ENCODE results near the gene DMTF1.
"Not testable (repeated sequence)": the region's sequence is repeated elsewhere in the genome, so short reads cannot be mapped to it uniquely, and the experiment has no call there.

Gene DMTF1, protein sequence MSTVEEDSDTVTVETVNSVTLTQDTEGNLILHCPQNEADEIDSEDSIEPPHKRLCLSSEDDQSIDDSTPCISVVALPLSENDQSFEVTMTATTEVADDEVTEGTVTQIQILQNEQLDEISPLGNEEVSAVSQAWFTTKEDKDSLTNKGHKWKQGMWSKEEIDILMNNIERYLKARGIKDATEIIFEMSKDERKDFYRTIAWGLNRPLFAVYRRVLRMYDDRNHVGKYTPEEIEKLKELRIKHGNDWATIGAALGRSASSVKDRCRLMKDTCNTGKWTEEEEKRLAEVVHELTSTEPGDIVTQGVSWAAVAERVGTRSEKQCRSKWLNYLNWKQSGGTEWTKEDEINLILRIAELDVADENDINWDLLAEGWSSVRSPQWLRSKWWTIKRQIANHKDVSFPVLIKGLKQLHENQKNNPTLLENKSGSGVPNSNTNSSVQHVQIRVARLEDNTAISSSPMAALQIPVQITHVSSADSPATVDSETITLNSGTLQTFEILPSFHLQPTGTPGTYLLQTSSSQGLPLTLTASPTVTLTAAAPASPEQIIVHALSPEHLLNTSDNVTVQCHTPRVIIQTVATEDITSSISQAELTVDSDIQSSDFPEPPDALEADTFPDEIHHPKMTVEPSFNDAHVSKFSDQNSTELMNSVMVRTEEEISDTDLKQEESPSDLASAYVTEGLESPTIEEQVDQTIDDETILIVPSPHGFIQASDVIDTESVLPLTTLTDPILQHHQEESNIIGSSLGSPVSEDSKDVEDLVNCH

GRCh38 chr7:87152112-87152896, at the start of gene DMTF1:
DMTF1 (plus strand) TSS chr7:87152453; CDS start chr7:87164942, 12,489 bp downstream.
- DNase-seq, result peak; percentile 86

- DNase-seq, result no peak
These were observed 46.9 kb upstream of the DMTF1 start for GRCh38 chr7:87105401-87105800.

- DNase-seq, result no peak
These were observed 45.2 kb upstream of the DMTF1 start for GRCh38 chr7:87106974-87107612.

DNA sequence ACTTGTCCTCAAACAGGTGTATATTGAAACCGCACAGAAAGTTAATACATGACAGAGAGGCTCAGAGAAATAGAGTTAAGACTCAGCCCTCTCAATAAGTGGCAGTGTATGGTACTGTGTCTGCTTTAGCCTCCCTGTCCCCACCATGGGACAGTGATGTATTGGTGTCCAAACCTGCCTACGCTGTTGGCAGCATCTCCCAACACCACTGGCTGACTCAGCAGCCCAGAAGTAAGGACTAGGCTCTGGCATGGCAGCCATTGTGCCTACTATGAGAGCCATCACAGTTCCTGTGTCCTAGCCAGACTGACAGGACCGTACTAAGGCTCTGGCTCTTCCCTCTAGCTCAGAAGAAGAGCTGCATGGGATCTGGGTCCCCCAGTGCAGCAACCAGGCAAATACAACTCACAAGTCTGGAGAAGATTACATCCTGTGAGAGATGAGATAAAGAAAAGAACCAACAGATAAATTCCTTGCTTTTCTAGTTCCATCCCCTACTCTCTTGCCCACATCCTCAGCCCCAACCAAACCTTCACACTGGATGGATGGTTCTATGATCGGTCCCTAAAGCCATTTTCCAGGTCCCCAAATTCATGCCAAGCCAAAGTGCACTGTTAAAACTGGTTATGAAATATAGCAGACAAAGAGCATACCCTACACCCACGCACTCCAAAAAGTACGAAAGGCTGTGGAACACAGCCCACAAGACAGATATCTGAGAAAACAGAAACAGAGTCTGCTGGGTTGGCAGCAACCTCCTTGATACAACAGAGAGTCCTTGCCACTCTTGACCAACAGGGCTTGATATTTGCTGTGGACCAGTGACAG, 44.1 kb upstream of the DMTF1 start:
- no peak for DNase-seq

DNA sequence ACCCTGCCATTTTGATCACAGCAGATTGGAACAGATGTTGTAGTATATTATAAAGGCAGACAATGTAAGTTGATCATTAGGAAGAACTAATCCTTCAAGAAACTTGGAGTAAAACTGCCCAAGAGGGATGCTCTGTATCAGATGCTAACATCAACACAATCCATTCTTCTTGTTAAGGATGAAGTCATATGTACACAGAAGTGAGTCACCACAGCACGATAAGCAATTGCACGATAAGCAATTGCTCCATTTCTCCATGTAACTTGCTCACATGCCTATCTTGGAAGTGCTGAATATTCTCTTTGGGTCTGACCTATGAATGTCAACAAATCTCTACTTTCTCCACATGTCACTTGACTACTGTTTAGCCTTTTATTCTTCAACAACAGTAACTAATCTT, 41.5 kb upstream of the DMTF1 start:
- DNase-seq, result no peak

DNA sequence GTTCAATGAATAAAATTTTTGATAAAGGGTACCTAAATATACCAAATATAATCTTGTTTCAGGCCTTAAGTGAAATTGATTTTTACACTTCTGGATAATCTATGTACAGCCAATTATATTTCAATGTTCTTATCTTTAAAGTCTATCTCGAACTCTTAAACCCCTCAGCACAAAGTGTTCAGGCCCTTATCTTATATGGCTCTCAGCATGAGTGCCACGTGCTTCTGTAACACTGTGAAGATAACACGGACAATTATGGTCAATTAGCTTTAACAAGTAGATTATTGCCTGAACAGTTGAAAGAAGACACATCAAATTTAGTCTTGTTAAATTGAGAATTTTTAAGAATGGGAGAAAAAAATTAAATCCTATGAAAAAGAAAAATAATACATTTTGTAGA, 40.4 kb upstream of the DMTF1 start:
- no peak for DNase-seq

DNA sequence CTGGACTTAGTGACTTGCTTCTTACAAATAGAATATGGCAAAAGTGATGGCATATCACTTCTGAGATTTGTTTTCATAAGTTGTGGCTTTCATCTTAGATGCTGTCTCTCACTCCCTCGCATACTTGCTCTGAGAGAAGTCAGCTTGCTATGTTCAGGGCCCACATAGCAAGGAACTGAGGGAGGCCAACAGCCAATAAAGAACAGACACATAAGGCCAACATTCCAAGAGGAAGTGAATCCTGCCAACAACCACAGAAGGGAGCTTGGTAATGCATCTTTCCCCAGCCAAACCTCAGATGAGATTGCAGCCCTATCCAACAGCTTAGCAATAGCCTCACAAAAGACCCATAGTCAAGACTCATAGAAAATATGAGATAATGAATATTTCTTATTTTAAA, 39.2 kb upstream of the DMTF1 start:
- no peak for DNase-seq

- DNase-seq, result not testable (repeated sequence)
These were observed 38.3 kb upstream of the DMTF1 start for GRCh38 chr7:87113904-87114303.

- DNase-seq, result not testable (repeated sequence)
These were observed 36.5 kb upstream of the DMTF1 start for GRCh38 chr7:87115772-87116171.

DNA sequence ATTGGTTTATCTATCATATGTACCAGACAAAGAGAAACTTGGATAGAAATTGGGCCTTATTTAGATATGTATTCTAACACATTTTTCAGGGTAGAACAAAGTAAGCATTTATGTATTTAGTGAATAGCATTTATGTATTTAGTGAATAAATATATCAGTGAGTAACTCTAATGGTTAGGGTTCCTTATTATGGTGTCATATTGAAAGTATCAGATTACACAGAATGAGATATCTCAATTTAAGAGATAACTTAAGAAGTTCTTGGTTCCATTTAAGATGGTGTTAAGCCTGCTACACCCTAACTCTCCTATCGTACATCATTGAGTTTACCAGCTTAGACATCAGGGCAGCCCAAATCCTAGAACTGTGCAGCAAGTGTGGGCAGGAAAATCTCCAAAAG, 35.9 kb upstream of the DMTF1 start:
- DNase-seq, result no peak

DNA sequence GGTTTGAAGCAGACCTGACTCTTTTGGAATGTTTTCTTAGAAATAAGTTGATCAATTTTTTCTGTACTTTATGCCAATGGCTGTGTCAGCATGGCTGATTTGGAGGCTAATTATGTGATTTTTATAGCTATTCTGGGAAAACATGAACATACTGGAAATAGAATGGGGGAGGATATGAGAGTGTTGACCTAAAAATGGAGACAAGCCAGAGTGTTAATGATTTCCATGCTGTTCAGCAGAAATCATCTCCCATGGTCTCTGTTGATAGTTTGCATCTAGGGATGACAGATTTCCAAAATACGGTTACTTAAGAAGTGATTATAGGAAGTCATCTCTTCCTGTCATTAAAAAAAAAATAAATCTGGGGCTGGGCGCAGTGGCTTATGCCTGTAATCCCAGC, 32.7 kb upstream of the DMTF1 start:
- no peak for DNase-seq

GRCh38 chr7:87123105-87123504, 29.1 kb upstream of the DMTF1 start:
- DNase-seq, result no peak

GRCh38 chr7:87127019-87127418, 25.2 kb upstream of the DMTF1 start:
- no peak for DNase-seq

DNA sequence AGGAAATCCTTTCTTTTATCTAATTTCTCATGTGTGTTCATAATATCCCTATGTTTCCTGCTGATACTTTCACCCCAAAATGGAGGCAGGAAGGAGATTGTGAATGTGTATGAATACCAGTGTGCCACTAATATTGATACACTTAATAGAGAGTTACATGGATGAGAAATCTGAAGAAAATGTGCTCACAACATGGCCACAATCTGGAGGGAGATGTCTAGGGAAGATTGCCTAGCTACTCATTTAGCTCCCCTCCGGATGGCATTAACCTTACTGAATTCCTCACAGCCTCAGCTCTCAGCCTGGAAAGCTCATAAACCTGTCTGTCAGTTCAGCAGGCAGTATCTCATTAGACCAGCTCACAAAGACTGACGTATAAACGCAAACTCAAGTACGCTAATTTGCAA, 23.4 kb upstream of the DMTF1 start:
- no peak for DNase-seq

DNA sequence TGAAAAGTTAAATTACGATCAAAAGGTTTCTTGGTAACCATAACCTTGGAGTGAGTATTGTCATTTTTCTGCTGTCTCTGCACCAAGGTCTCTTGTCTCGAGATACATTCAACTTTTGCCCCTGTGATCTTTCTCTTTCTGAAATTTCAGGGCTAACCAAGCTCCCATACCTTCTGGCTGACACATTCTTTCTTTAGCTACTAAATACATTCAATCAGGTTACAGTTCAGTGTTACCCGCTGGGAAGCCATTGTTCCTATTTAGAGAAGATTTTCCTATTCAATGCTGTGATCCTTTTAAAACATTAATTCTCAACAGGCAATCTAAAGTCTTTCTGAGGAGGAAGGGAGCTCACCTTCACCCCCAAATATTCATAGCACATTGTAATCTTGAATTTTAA, 22.9 kb upstream of the DMTF1 start:
- no peak for DNase-seq

DNA sequence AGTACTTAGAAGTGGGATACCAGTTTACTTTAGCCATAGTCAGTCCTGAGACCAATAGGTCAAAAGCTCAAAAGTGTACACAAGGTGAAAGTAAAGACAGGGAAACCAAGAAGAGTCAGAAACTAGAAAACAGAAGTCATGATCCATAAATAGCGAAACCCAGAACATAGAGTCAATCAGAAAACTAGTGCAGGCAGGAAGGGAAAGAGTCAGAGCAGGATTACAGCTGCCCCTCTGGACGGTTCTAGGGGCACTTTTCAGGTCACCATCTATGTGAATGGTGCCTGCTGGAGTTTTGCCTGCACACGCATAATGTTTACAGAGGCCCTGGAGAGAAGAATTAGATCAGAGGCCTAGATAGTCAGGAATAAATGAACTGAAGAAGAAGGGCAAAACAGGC, 22.4 kb upstream of the DMTF1 start:
- no peak for DNase-seq

DNA sequence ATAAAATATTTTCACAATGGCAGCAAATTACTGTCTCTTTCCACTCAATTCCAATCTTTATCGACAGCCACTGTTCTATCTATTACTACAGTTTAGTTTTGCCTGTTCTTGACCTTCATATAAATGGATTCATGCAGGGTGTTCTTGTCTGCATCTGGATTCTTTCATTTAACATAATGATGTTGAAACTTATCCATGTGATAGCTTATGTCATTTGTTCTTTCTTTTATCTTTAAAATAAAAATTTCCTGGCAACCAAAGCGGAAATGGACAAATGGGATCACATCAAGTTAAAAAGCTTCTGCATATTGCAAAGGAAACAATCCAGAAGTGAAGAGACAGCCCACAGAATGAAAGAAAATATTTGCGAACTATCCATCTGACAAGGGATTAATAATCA, 20.5 kb upstream of the DMTF1 start:
- no peak for DNase-seq

DNA sequence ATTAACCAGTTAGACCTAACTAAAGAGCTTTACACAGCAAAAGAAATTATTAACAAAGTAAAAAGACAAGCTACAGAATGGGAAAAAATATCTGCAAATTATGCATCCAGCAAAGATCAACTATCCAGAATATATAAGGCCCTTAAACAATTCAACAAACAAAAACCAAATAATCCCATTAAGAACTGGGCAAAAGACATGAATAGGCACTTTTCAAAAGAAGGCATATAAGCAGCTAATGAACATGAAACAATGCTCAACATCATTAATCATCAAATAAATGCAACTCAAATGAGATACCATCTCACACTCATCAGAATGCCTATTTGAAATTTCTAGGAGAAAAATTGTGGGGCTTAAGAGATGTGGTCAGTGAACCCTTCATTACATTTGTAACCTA, 15.0 kb upstream of the DMTF1 start:
- DNase-seq, result no peak

DNA sequence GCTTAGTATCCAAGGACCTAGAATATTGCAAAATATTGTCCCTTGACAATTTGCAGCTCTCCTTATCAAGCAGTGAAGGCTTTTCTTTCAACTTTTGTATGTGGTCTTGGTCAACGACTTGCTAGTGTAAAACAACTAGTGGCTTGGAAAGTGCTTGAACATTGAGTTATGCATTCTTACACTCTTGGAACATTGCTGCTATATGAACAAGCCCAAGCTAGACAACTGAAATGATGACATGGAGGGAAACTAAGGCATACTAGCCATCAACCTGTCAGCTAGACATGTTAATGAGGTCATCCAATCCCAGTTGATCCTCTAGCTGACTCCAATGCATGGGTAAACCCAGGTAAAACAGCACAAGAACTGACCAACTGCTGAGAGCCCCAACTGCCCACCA, 12.7 kb upstream of the DMTF1 start:
- DNase-seq, result no peak

DNA sequence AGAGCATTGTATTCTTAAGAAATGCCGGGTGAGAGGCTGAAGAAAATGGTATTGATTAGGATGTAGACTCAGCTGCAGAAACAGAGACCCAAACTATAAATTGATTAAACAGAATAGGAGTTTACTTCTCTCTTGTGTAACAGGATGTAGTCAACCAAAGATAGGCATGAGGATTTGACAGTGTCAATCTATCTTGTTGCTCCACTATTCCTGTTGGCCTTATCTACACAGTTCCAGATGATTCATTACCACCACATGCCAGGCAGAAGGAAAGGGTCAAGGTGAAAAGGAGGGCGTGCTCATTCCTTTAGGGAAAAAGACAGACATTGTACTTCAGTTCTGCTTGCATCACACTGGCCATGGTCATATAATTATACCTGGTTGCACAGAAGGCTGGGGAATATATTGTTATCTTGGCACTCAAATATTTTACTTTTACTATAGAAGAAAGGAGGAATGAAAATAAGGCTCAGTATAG, 11.9 kb upstream of the DMTF1 start:
- no peak for DNase-seq

DNA sequence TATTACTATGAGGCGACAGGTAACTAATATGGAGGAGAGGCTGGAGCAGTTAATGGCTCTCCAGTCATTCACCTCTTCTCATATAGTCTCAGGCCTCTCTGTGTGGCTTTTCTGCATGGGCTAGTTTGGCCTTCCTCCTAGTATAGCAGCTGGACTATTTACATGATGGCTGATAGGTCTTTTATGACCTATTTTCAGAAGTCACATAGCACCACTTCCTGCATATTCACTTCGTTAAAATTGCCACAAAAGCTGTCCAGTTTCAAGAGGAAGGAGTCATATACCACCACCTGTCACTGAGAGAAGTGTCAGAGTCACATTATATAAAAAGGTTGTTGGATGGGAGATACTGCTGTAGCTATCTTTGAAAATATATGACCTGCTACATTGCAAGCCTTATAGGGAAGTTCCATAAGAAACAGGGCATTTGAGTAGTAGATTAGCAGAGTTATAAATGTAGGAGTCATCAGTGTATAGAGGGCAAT, 8.0 kb upstream of the DMTF1 start:
- DNase-seq, result no peak
